ENCODE data around the gene EXOC3L1.

Gene EXOC3L1

GRCh38 chr16:67229906-67230808, 40.2 kb upstream of the EXOC3L1 start:
- WGBS (ENCODE audit: insufficient coverage, insufficient read length), result no CpG with 5 or more reads among the region's 32 CpGs
- DNase-seq (ENCODE audit: low read depth, low spot score), result no peak

GRCh38 chr16:67228905-67229304, 39.0 kb upstream of the EXOC3L1 start:
- Histone ChIP-seq H3K36me3 (ENCODE audit: control insufficient read depth, insufficient read depth, low read length) (peaks cover 32% of the 10 kb centered on the region), H3K4me3 (ENCODE audit: low read length) (no peak overlapping the region), H3K27me3 (ENCODE audit: control insufficient read depth, insufficient read depth, low read length) (no peaks in the 10 kb centered on the region), H3K4me1 (ENCODE audit: control insufficient read depth, insufficient read depth, low read length) (no peaks in the 10 kb centered on the region; the same call in 1 of the 2 replicates), H3K9me3 (ENCODE audit: control insufficient read depth, insufficient read depth, low read length) (no peaks in the 10 kb centered on the region), H3K27ac (ENCODE audit: low read length) (no peak overlapping the region)
- DNase-seq (ENCODE audit: low read depth, low spot score), result no peak
- WGBS (ENCODE audit: insufficient coverage, insufficient read length), result no CpG with 5 or more reads among the region's 9 CpGs

More at GRCh38 chr16:67229906-67230808, 40.2 kb upstream of the EXOC3L1 start:
- Histone ChIP-seq H3K4me3 (ENCODE audit: low read length) (no peak overlapping the region), H3K27ac (ENCODE audit: low read length) (no peak overlapping the region), H3K36me3 (ENCODE audit: control insufficient read depth, insufficient read depth, low read length) (peaks cover 35% of the 10 kb centered on the region), H3K9me3 (ENCODE audit: control insufficient read depth, insufficient read depth, low read length) (no peaks in the 10 kb centered on the region), H3K4me1 (ENCODE audit: control insufficient read depth, insufficient read depth, low read length) (no peaks in the 10 kb centered on the region; the same call in 1 of the 2 replicates), H3K27me3 (ENCODE audit: control insufficient read depth, insufficient read depth, low read length) (no peaks in the 10 kb centered on the region)

- Histone ChIP-seq H3K4me1 (ENCODE audit: control insufficient read depth, insufficient read depth, low read length) (no peaks in the 10 kb centered on the region; the same call in 1 of the 2 replicates), H3K9me3 (ENCODE audit: control insufficient read depth, insufficient read depth, low read length) (no peaks in the 10 kb centered on the region), H3K27ac (ENCODE audit: low read length) (no peak overlapping the region), H3K4me3 (ENCODE audit: low read length) (no peak overlapping the region; the same call in 1 of the 2 replicates), H3K36me3 (ENCODE audit: control insufficient read depth, insufficient read depth, low read length) (peaks cover 32% of the 10 kb centered on the region), H3K27me3 (ENCODE audit: control insufficient read depth, insufficient read depth, low read length) (no peaks in the 10 kb centered on the region)
- WGBS (ENCODE audit: insufficient coverage, insufficient read length), result no CpG with 5 or more reads among the region's 9 CpGs
- DNase-seq (ENCODE audit: low read depth, low spot score), result no peak
Measured at GRCh38 chr16:67228034-67228785, 38.3 kb upstream of the EXOC3L1 start.

- H3K4me1 ChIP-seq (ENCODE audit: control insufficient read depth, insufficient read depth, low read length), result no peaks in the 10 kb centered on the region; the same call in 1 of the 2 replicates
- H3K4me3 ChIP-seq (ENCODE audit: low read length), result peak overlapping the region; percentile 69
- no peaks in the 10 kb centered on the region for H3K9me3 ChIP-seq (ENCODE audit: control insufficient read depth, insufficient read depth, low read length)
- no peaks in the 10 kb centered on the region for H3K27me3 ChIP-seq (ENCODE audit: control insufficient read depth, insufficient read depth, low read length)
- H3K36me3 ChIP-seq (ENCODE audit: control insufficient read depth, insufficient read depth, low read length), result peaks cover 32% of the 10 kb centered on the region
- H3K27ac ChIP-seq (ENCODE audit: low read length), result no peak overlapping the region
- DNase-seq (ENCODE audit: low read depth, low spot score), result no peak
- no CpG with 5 or more reads among the region's 12 CpGs for WGBS (ENCODE audit: insufficient coverage, insufficient read length)
Measured at GRCh38 chr16:67227567-67227921, 37.6 kb upstream of the EXOC3L1 start.

GRCh38 chr16:67226804-67227566, 37.0 kb upstream of the EXOC3L1 start, which contains the start of gene TMEM208:
Gene TMEM208 (plus strand): TSS chr16:67227130. CDS start chr16:67227219, 89 bp downstream.
- no CpG with 5 or more reads among the region's 46 CpGs for WGBS (ENCODE audit: insufficient coverage, insufficient read length)
- Histone ChIP-seq H3K4me1 (ENCODE audit: control insufficient read depth, insufficient read depth, low read length) (no peaks in the 10 kb centered on the region; the same call in 1 of the 2 replicates), H3K4me3 (ENCODE audit: low read length) (peak within 1 kb of the TSS; percentile 69), H3K36me3 (ENCODE audit: control insufficient read depth, insufficient read depth, low read length) (peaks cover 31% of the 10 kb centered on the region), H3K27me3 (ENCODE audit: control insufficient read depth, insufficient read depth, low read length) (no peaks in the 10 kb centered on the region), H3K9me3 (ENCODE audit: control insufficient read depth, insufficient read depth, low read length) (no peaks in the 10 kb centered on the region), H3K27ac (ENCODE audit: low read length) (no peak within 1 kb of the TSS)
- peak; percentile 96 for DNase-seq (ENCODE audit: low read depth, low spot score)

GRCh38 chr16:67226295-67226803, 36.4 kb upstream of the EXOC3L1 start:
- H3K4me3 ChIP-seq (ENCODE audit: low read length), result peak overlapping the region; percentile 55; the same call in 1 of the 2 replicates
- H3K9me3 ChIP-seq (ENCODE audit: control insufficient read depth, insufficient read depth, low read length), result no peaks in the 10 kb centered on the region
- no CpG with 5 or more reads among the region's 12 CpGs for WGBS (ENCODE audit: insufficient coverage, insufficient read length)
- H3K27me3 ChIP-seq (ENCODE audit: control insufficient read depth, insufficient read depth, low read length), result no peaks in the 10 kb centered on the region
- H3K4me1 ChIP-seq (ENCODE audit: control insufficient read depth, insufficient read depth, low read length), result no peaks in the 10 kb centered on the region; the same call in 1 of the 2 replicates
- no peak overlapping the region for H3K27ac ChIP-seq (ENCODE audit: low read length)
- peaks cover 25% of the 10 kb centered on the region for H3K36me3 ChIP-seq (ENCODE audit: control insufficient read depth, insufficient read depth, low read length)
- no peak for DNase-seq (ENCODE audit: low read depth, low spot score)

GRCh38 chr16:67223992-67224391, 34.1 kb upstream of the EXOC3L1 start:
- no CpG with 5 or more reads among the region's 3 CpGs for WGBS (ENCODE audit: insufficient coverage, insufficient read length)
- H3K27me3 ChIP-seq (ENCODE audit: control insufficient read depth, insufficient read depth, low read length), result no peaks in the 10 kb centered on the region
- no peaks in the 10 kb centered on the region; the same call in 1 of the 2 replicates for H3K4me1 ChIP-seq (ENCODE audit: control insufficient read depth, insufficient read depth, low read length)
- peaks cover 2% of the 10 kb centered on the region for H3K36me3 ChIP-seq (ENCODE audit: control insufficient read depth, insufficient read depth, low read length)
- H3K9me3 ChIP-seq (ENCODE audit: control insufficient read depth, insufficient read depth, low read length), result no peaks in the 10 kb centered on the region
- DNase-seq (ENCODE audit: low read depth, low spot score), result no peak
- H3K4me3 ChIP-seq (ENCODE audit: low read length), result no peak overlapping the region
- H3K27ac ChIP-seq (ENCODE audit: low read length), result no peak overlapping the region

GRCh38 chr16:67216612-67217490, 26.9 kb upstream of the EXOC3L1 start:
- H3K4me1 ChIP-seq (ENCODE audit: control insufficient read depth, insufficient read depth, low read length), result no peaks in the 10 kb centered on the region
- no peak overlapping the region for H3K4me3 ChIP-seq (ENCODE audit: low read length)
- no CpG with 5 or more reads among the region's 18 CpGs for WGBS (ENCODE audit: insufficient coverage, insufficient read length)
- no peak overlapping the region for H3K27ac ChIP-seq (ENCODE audit: low read length)
- no peaks in the 10 kb centered on the region for H3K27me3 ChIP-seq (ENCODE audit: control insufficient read depth, insufficient read depth, low read length)
- H3K9me3 ChIP-seq (ENCODE audit: control insufficient read depth, insufficient read depth, low read length), result no peaks in the 10 kb centered on the region
- DNase-seq (ENCODE audit: low read depth, low spot score), result no peak
- H3K36me3 ChIP-seq (ENCODE audit: control insufficient read depth, insufficient read depth, low read length), result no peaks in the 10 kb centered on the region

GRCh38 chr16:67215706-67216105, 25.8 kb upstream of the EXOC3L1 start:
- Histone ChIP-seq H3K27ac (ENCODE audit: low read length) (no peak overlapping the region), H3K36me3 (ENCODE audit: control insufficient read depth, insufficient read depth, low read length) (no peaks in the 10 kb centered on the region), H3K9me3 (ENCODE audit: control insufficient read depth, insufficient read depth, low read length) (no peaks in the 10 kb centered on the region), H3K27me3 (ENCODE audit: control insufficient read depth, insufficient read depth, low read length) (no peaks in the 10 kb centered on the region), H3K4me1 (ENCODE audit: control insufficient read depth, insufficient read depth, low read length) (no peaks in the 10 kb centered on the region), H3K4me3 (ENCODE audit: low read length) (no peak overlapping the region)
- WGBS (ENCODE audit: insufficient coverage, insufficient read length), result no CpG with 5 or more reads among the region's 5 CpGs
- DNase-seq (ENCODE audit: low read depth, low spot score), result no peak

Data from iPS DF 6.9 (cell line).